GM19324 (cell line): ENCODE measurements around the gene PLEKHH1.
"Not testable (repeated sequence)": the region's sequence is repeated elsewhere in the genome, so short reads cannot be mapped to it uniquely, and the experiment has no call there.

Experiments
- ATAC-seq: cut with Tn5 transposase; IDR thresholded peaks from one replicate; pipeline ENCODE4 v1.9.1; 2021; ENCODE audit warnings: mild to moderate bottlenecking, moderate library complexity; ENCODE audit not compliant: unreplicated experiment, low FRiP score

PLEKHH1 gene

DNA sequence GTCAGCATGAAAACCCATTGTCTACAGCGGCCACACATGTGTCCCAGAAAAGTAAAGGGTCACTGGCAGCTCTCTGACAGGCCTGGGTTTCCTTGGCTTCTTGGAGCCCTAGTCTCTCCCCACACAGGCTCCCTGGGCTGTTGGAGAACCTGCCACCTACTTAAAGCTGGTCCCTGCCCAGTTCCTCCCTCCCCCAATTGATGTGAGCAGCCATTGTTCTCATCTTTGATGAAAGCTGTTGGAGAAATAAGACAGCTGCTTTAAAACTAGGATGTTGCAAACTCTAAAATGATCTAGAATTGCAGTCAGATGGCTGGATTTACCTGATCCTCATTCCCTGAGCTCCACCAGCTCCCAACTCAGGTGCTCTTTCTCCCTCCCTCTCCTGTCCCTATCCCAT is 4.8 kb upstream of the PLEKHH1 start:
- ATAC-seq: no peak

DNA sequence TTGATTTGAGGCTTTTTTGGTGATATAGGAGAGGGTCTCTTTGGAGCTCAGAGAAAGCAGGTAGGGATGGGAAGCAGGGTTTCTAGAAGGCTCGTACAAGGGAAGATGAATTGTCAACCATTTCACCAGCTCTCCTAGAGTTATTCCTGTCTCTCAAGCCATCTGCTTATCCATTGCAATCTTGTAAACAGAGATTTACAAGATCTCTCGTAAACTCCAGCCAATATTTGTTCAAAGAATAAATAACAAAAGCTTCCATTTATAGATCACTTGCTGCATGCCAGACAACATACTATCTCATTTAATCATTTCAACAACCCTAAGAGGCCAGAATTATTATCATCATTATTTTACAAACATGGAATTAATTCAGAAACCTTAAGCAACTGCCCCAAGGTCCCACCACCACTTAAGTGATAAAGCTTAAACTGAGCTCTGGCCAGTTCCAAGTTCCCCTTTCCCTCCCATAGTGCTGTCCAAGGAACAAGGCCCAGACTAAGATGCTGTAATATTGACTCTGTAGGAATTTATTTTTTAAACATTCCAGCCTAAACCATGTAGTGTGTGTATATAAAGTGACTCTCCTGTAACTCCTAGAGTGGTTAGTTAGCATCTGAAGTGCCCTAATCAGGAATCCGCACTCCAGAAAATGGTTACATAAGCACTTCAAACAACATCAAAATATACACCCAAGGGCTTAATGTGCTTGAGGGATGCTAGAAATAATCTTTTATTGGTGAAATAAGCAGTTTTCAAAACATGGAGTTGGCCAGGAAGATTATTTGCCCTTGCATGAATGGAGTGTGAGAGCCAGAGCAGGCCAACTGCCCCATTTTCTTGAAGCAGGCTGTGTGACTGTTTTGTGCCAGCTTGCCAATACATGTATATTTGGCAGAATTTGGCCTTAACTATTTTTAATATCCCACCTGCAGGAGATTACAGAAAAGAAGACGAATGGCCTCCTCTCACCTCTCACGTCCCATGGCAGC is 2.8 kb upstream of the PLEKHH1 start:
- ATAC-seq: no peak

DNA sequence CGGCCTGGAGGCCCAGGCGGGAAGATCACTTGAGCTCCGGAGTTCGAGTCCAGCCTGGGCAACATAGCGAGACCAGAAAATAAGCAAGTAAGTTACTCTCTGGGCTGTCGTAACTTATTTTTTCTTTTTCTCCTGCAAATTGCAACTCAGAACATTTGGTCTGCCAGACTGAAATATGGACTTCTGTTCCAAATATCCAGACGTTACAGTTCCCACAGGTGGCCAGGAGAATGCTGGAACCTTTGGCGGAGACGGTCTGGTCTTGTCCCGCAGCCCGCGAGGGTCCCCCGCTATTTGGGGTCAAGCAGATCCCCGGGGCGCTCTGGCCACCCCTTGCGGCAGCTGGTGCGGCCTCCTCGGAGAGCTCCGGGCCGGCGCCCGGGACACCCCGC is 488 bp upstream of the PLEKHH1 start:
- no peak for ATAC-seq

DNA sequence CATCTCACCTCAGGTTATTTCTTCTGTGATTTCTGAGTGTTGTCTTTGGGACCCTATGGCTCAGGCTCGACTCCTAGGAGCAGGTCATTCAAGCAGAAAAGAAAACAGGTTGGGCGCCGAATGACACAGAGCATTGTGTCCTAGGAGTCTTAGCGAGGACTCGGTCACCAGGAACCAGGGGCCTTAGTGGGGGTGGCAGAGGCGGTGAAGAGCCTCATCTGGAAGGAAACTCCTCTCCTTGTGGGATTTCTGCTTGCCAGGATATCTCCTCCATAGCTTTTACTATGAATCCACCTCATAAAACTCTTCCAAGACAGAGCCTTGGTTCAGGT is 630 bp downstream of the PLEKHH1 start:
- ATAC-seq: no peak

DNA sequence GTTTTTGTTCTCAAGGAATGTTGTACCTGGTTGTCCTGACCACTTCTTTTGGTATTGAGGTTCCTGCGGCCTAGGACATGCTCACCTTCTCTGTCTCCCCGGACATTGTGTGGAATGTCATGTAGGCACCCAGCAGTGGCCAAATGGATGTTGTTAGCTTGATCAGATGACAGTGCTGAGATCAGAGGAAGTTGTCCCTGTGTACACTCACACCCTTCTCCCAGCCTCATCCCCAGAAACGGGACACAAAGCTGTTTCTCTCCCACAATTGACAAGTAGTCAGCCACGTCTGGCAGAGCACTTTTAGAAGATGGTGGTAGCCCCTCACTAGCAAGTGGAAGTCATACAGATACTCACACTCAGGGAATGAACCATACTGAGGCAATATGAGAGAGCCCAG is 3.0 kb downstream of the PLEKHH1 start:
- no peak for ATAC-seq

DNA sequence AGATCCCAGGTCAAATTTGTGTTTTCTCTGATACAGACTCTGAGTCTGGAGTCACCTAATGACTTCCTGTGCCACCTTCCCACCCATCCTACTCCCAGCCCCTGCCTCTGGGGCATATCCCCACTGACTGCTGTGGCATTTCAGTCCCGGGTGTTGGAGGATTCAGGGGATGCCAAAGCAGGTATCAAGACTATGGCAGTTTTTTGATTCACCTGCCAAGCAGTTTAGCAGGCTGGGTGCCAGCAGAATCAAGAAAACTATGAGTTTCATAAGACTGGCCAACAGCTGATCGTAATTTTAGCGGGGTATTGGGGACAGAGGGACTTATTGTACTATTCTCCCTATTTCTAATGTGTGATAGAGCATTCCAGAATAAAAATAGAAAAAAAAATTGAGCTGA is 4.6 kb downstream of the PLEKHH1 start:
- no peak for ATAC-seq

DNA sequence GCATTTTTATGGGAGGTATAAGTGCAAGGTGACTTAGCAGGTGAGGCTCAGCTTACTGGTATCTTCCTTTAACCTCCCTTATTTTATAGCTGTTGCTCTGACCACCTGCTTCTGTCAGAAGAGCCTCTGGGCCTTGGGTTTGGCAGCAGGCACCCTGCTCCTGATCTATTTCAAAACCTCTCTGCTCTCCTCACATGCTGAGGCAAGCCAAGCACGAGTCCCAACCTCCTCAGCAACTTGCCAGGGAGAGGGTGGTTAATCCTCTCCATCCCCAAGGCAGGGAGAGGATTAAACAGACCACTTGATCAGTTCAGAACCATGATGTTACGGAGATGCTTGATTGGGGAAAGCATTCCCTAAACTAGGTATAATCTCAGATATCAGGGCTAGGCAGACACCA is 5.4 kb downstream of the PLEKHH1 start:
- ATAC-seq: no peak

DNA sequence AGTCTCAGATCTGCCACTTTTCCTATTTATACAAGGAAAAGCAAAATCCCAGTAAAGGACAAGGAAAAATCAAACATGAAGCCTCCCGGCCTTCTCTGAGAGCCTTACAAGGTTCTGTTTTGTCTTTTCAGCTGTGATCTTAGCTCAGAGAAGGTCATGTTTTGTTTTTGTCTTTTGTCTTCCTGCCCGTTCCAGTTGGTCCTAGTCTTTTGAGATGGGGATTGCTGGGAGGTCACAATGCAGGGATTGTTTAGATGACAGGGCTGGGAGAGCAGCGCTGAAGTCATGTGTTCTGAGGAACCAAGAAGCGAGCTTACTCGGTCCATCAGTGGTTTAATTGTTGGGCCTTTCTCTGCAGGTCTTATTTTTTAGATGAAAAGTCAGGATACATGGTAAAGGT is 6.0 kb downstream of the PLEKHH1 start:
- no peak for ATAC-seq

DNA sequence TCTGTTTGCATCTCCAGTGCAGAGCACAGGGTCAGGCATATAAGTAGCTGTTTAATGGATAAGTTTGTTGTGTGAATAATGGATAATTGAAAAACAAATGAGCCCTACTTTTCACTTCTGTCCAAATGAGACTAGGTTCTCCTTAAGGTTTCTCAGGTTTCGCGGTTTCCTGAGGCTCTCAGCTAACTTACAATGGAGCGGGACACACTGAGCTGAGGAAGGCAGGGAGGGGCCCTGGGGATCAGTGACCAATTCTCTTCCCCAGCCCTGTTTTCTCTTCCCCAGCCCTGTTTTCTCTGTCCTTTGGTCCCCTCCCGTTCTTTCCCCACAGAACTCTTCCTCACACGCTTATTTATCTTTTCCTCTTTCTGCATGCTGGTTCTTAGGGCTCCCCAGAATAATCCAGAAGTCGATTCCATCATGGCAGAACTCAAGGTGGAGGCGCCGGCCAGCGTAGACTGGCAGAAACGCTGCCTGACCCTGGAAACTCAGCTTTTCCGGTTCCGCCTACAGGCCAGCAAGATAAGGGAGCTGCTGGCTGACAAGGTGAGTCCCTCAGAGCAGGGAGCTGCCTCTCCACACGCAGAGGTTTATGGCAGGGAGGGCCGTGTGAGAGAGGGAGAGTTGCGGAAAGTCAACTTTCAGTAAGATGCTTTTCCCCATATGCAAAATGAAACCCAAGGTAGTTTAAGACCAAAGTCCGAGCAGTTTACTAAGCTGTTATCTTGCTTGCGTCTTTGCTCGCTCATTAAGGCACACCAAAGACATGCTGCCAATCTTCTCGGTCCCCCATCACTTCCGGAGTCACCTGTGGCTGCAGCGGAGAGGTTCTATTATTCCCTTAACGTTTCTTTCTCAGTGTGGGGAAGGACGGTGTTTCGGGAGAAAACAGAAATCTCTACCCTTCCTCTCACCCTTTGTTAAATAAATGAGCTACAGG is 8.6 kb downstream of the PLEKHH1 start:
- ATAC-seq: no peak

DNA sequence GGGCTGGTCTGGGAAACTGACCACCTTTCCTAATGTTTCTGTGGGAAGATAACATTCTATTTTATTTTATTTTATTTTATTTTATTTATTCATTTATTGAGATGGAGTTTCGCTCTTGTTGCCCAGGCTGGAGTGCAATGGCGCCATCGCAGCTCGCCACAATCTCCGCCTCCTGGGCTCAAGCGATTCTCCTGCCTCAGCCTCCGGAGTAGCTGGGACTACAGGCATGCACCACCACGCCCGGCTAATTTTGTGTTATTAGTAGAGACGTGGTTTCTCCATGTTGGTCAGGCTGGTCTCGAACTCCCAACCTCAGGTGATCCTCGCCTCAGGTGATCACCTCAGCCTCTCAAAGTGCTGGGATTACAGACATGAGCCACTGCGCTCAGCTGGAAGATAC is 9.5 kb downstream of the PLEKHH1 start:
- not testable (repeated sequence) for ATAC-seq

DNA sequence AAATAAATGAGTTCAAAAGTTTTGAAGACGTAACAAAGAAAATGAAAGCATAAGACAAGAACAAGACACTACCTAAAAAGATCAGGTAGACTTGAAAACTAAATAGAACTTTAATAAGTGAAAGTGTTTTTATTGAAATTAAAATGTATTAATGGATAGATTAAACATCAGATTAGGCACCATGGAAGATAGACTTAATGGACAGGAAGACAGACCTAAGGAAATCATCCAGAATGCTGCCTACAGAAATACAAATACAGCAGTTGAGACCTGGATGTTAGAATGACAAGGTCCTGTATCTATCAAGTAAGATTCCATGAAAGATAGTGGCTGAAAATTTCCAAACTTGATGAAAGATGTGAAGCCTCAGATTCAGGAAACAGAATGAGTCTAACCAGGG is 11.5 kb downstream of the PLEKHH1 start:
- ATAC-seq: no peak

DNA sequence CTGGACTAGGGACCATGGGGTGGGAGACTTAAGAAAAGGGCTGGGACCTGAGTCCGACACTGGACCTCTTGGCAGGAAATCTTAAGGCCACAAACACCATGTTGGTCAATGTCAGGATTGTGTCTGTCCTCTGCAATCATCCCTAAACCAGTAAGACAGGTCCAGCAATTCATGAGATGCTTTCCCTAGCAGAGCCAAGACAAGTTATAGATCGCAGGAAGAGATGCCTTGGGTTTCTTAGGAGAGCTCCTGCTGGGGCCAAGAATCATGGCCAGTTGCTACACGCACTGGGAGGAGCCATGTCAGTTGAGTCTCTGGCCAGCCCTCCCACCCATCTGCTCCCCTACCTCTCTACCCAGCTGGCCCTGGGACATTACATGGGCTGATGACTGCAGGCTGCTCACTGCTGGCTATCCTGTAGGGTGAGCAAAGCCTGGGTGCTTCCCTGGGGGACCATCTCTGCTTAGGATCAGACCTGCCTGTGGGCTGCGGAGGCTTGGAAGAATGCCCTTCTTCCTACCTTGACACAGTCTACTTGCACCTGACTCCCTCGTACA is 14.2 kb downstream of the PLEKHH1 start:
- no peak for ATAC-seq

DNA sequence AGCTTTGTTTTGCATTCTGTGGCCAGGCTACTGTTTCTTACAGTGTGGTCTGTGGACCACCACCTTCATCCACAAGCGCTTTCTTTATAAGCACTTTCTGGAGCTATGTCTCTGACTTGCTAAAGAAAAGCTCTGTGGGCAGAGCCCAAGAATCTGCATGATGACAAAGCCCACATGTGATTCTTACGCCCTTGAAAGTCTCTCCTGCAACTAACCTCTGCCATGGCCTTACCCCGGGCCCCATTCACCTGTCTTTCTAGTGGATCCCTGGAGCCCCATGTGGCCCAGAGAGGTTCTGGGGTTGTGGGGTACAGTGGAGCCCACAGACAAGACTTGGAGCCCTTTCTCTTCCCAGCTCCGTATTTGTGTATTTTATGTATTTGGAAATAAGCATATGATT is 16.6 kb downstream of the PLEKHH1 start:
- no peak for ATAC-seq

DNA sequence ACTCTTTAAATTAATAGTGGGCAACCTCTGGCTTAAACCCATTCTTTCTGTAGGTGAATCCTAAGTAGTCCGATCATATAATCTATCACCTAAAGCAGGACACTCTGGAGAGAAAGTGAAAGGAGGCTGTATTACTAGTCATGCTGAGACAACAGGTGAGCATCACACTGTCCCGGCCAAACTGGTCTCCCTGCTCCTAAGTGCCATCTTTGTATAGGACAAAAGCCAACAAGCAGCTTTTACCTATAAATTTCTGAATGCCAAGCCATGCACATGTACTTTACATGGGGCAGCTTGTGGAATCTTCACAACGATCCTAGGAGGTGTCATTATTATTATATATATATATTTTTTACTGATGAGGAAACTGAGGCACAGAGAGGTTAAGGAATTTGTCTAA is 18.0 kb downstream of the PLEKHH1 start:
- no peak for ATAC-seq

DNA sequence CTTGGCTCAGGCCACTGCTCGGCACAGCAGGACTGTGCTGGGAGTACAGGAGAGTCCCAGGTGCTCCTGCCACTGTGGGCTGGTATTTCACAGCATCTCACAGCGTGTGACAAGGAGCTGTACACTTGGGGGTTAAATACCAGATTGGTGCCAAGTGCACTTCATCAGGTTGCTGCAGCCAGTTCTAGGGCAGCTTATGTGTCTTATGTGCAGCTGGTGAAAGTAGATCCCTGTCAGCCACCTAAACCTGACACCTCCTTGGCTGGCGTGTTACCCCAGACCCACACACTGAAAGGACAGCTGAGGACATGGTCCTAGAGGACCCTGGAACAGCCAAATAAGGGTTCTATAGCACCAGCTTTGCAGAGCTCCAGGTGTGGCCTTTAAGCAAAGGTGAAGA is 18.9 kb downstream of the PLEKHH1 start:
- no peak for ATAC-seq

DNA sequence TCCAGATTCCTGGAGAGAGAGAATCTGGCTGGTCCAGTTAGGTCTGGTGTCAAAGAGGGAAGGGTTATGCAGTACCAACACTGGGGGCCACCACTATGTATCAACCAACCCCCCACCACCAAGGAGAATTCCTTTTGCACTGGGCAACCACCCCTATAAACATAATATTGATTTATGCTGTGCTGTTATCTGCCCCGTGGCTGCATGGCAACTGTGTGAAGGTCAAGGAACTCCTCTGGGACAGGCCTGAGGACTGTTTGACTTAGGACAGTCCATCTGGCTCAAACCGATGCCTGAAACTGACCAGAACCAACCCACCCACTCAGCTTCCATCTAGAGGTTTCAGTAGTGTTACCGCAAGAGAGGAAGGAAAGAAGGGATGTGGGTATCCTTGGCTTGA is 20.5 kb downstream of the PLEKHH1 start:
- no peak for ATAC-seq

DNA sequence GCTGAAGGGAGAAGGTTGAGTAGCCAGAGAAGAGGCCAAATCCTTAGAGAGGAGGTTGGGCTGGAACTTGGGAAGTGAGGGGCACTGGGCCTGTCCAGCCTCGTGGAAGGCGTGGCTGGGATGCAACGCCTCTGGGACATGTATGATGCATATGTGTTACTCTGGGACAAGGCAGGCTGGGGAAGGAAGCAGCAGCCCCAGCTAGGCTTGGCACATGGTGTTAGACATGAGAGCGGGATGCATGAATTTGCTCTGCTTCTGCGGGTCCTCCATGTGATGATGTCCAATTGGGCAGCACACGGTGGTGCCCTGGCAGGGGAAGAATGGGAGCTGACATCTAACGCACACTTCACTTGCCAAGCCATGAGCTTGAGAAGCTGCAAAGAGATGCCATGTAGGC is 21.3 kb downstream of the PLEKHH1 start:
- no peak for ATAC-seq

DNA sequence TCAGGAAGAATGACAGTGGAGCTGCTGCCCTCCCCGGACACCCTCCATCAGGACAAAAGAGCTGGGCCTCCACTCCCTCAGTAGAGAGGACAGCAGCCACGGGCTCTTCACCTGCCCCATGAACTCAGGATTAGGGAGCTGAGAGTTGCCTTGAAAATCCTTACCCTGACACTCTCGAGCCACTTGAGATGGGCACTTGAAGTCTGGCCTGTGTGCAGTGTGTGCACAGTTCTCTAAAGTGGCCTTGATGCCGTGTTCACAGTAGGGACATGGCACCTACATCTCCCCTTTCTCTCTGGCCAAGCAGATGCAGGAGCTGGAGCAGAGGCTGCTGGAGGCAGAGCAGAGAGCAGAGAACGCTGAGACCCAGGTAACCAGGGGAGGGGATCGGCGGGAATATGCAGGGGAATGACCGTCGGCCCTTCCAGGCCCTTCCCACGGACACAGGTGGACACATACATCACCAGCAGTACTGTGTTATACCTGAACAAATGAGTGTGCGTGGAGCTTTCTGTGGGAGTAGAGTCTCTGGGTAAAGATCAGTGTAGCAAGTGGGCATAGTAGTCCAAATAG is 22.5 kb downstream of the PLEKHH1 start:
- ATAC-seq: no peak

DNA sequence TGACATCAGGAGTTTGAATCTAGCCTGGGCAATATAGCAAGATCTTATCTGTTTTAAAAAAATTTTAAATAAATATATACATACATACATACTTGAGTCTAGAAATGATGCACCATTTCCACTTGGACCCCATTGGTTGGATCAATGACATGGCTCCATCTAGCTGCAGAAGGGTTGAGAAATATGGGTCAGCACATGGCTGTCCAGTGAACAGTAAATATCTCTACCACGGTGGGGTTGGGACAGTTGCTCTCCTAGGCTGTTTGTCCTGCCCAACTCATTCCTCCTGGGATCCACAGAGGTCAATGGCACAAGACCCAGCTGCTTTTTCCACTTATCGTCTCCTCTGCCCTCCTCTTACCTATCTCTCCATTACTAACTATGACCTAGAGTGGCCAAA is 23.6 kb downstream of the PLEKHH1 start:
- no peak for ATAC-seq

DNA sequence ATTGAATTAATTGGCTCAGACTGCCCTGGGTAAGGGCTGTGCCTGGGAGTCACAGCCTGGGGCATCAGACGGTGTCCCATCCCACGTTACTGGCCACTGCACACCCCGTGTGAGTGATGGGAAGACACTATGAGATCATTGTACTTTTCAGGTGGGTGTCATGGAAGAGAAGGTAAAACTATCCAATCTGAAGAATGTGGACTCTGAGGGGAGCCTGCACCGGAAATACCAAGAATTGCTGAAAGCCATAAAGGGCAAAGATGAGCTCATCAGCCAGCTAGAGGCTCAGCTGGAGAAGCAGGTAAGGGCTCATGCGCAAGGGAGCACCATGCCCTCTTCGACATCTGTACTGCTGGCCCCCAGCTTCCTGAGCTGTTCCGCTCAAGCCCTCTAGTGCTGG is 24.0 kb downstream of the PLEKHH1 start:
- no peak for ATAC-seq

DNA sequence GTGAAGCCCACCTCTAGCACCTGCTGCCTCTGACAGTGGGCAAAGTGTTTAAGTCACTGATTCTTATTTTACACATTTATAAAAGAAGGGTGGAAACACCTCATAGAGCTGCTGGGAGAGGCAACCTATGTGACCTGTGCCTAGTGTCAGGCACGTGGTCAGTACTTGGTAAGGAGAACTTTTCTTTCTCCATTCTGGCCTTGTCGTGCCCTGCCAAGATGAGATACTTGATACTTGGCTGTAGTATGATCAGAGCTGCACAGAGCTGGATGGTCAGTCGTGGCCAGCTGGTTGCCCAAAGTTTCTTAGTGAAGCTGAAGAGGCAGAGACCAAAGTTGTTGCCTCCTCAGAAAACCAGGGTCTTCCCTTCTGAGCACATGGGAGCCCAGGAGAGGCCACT is 24.6 kb downstream of the PLEKHH1 start:
- no peak for ATAC-seq
